GM18867 (cell line): ENCODE measurements around the gene ZFPM1.

Experiments
- ATAC-seq: cut with Tn5 transposase; IDR thresholded peaks from one replicate; pipeline ENCODE4 v1.9.1; 2021; ENCODE audit warnings: mild to moderate bottlenecking, moderate library complexity; ENCODE audit not compliant: unreplicated experiment

The ZFPM1 gene

GRCh38 chr16:88433632-88434352, 19.3 kb upstream of the ZFPM1 start:
- no peak for ATAC-seq

GRCh38 chr16:88434353-88434690, 18.8 kb upstream of the ZFPM1 start:
- ATAC-seq, result no peak

GRCh38 chr16:88434746-88435145, 18.3 kb upstream of the ZFPM1 start:
- no peak for ATAC-seq

GRCh38 chr16:88435437-88436355, 17.4 kb upstream of the ZFPM1 start:
- no peak for ATAC-seq

- ATAC-seq, result no peak
Observed at GRCh38 chr16:88436796-88437195, 16.3 kb upstream of the ZFPM1 start.

GRCh38 chr16:88437367-88437964, 15.6 kb upstream of the ZFPM1 start:
- ATAC-seq, result no peak

- ATAC-seq, result no peak
Observed at GRCh38 chr16:88438084-88438870, 14.8 kb upstream of the ZFPM1 start.

- ATAC-seq, result no peak
Observed at GRCh38 chr16:88439016-88439415, 14.1 kb upstream of the ZFPM1 start.

- no peak for ATAC-seq
Observed at GRCh38 chr16:88439706-88440105, 13.4 kb upstream of the ZFPM1 start.

- ATAC-seq, result no peak
Observed at GRCh38 chr16:88440111-88440510, 13.0 kb upstream of the ZFPM1 start.

- no peak for ATAC-seq
Observed at GRCh38 chr16:88440686-88441405, 12.2 kb upstream of the ZFPM1 start.

- ATAC-seq, result no peak
Observed at GRCh38 chr16:88441460-88441859, 11.6 kb upstream of the ZFPM1 start.

- ATAC-seq, result no peak
Observed at GRCh38 chr16:88442383-88442726, 10.7 kb upstream of the ZFPM1 start.

- ATAC-seq, result no peak
Observed at GRCh38 chr16:88442727-88443576, 10.1 kb upstream of the ZFPM1 start.

- no peak for ATAC-seq
Observed at GRCh38 chr16:88444826-88445582, 8.1 kb upstream of the ZFPM1 start.

GRCh38 chr16:88445583-88445960, 7.5 kb upstream of the ZFPM1 start:
- ATAC-seq, result no peak

GRCh38 chr16:88446061-88446460, 7.0 kb upstream of the ZFPM1 start:
- no peak for ATAC-seq

GRCh38 chr16:88446736-88447135, 6.3 kb upstream of the ZFPM1 start:
- no peak for ATAC-seq

GRCh38 chr16:88447881-88448280, 5.2 kb upstream of the ZFPM1 start:
- ATAC-seq, result no peak
